ENCODE measurements around the gene ETFBKMT.

The ETFBKMT gene

DNA sequence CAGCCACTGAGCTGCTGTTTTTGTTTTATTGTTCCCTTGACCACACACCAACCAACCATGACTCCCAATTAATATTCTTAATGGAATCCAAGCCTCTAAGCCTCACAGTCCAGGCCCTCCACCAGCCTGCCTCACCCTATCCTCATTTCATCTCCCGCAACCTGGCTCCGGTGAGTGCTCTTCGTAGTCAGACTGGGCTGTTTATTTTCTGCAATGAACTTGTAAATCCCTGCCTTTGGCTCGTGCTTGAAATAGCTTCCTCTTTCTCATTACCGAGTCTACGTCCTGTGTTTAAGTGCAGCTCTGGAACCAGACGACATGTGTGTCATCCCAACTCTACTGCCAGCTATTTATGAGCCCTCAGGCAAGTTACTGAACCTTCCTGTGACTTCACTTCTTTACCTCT is 12.4 kb upstream of the ETFBKMT start:
- TF ChIP-seq PPARA (CRISPR knock-in tag; IDR thresholded peaks at IDR 0.05; ENCODE audit: borderline replicate concordance), result no peak
- no peak for TF ChIP-seq RARB (CRISPR knock-in tag; IDR thresholded peaks at IDR 0.05)
- no peak for TF ChIP-seq BACH2 (CRISPR knock-in tag; IDR thresholded peaks at IDR 0.05; ENCODE audit: borderline replicate concordance)
- no peak for TF ChIP-seq SNAI2 (CRISPR knock-in tag; IDR thresholded peaks at IDR 0.05)
- TF ChIP-seq, protein P1, sequence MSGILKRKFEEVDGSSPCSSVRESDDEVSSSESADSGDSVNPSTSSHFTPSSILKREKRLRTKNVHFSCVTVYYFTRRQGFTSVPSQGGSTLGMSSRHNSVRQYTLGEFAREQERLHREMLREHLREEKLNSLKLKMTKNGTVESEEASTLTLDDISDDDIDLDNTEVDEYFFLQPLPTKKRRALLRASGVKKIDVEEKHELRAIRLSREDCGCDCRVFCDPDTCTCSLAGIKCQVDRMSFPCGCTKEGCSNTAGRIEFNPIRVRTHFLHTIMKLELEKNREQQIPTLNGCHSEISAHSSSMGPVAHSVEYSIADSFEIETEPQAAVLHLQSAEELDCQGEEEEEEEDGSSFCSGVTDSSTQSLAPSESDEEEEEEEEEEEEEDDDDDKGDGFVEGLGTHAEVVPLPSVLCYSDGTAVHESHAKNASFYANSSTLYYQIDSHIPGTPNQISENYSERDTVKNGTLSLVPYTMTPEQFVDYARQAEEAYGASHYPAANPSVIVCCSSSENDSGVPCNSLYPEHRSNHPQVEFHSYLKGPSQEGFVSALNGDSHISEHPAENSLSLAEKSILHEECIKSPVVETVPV (CRISPR knock-in tag; IDR thresholded peaks at IDR 0.05), result no peak
- no peak for TF ChIP-seq OSR1 (CRISPR knock-in tag; IDR thresholded peaks at IDR 0.05)
- TF ChIP-seq, protein P2, sequence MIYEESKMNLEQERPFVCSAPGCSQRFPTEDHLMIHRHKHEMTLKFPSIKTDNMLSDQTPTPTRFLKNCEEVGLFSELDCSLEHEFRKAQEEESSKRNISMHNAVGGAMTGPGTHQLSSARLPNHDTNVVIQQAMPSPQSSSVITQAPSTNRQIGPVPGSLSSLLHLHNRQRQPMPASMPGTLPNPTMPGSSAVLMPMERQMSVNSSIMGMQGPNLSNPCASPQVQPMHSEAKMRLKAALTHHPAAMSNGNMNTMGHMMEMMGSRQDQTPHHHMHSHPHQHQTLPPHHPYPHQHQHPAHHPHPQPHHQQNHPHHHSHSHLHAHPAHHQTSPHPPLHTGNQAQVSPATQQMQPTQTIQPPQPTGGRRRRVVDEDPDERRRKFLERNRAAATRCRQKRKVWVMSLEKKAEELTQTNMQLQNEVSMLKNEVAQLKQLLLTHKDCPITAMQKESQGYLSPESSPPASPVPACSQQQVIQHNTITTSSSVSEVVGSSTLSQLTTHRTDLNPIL (CRISPR knock-in tag; IDR thresholded peaks at IDR 0.05; ENCODE audit: low read depth), result no peak
- ATAC-seq, result no peak

DNA sequence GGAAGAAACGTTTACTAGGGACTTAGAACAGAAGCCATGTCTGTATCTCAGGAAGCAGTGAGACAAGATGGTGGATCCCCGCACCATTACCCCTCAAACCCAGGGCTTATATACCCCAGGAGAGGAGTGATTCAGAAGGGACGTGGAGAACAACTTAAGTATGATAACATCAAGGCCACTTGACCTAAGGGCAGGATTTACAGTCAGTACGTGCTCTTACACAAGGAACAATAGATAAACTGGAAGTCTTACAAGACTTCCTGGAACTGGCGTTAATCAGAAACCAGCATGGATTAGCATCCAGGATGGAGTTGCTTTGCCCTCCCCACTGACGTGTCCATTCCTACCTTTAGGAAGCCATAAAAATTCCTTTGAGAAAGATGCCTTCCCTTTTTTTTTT is 8.6 kb upstream of the ETFBKMT start:
- peak; percentile 23 for ATAC-seq
- TF ChIP-seq SNAI2 (CRISPR knock-in tag; IDR thresholded peaks at IDR 0.05), result no peak
- TF ChIP-seq ZFP30 (CRISPR knock-in tag; IDR thresholded peaks at IDR 0.05), result no peak
- TF ChIP-seq CSDC2 (CRISPR knock-in tag; IDR thresholded peaks at IDR 0.05), result no peak
- TF ChIP-seq ZNF8 (CRISPR knock-in tag; IDR thresholded peaks at IDR 0.05), result no peak
- TF ChIP-seq ARNTL (CRISPR knock-in tag; IDR thresholded peaks at IDR 0.05; ENCODE audit: borderline replicate concordance, low read depth), result no peak

DNA sequence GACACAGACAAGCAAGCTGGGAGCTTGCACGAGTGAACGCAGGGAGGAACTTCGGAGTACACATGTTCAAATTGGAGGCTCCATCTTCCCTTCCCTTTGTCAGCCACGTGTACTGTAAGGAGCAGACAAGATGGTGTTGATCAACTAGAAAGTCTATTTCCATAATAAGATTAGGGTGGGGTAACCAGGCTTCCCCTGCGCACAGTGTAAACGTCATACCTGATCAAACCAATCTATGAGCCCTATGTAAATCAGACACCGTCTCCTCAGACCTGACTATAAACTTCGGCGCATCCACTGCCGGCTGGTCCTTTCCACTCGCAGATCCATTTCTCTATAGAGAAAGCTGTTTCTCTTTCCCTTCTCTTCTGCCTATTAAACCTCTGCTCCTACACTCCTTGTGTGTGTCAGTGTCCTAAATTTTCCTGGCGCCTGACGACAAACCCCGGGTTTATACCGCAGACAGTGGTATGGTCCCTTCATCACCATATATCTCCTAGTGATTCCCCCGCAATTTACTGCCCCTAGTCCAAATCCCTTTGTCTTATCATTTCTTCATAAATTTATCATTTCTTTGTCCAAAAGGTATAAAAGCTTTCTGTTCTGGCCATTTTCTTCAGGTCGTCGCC is 7.5 kb upstream of the ETFBKMT start:
- TF ChIP-seq BACH2 (CRISPR knock-in tag; IDR thresholded peaks at IDR 0.05; ENCODE audit: borderline replicate concordance) (no peak; the same call in 1 of the 2 replicates), ZNF8 (CRISPR knock-in tag; IDR thresholded peaks at IDR 0.05) (no peak), TOX (CRISPR knock-in tag; IDR thresholded peaks at IDR 0.05; ENCODE audit: borderline replicate concordance) (no peak)
- ATAC-seq, result peak; percentile 91

DNA sequence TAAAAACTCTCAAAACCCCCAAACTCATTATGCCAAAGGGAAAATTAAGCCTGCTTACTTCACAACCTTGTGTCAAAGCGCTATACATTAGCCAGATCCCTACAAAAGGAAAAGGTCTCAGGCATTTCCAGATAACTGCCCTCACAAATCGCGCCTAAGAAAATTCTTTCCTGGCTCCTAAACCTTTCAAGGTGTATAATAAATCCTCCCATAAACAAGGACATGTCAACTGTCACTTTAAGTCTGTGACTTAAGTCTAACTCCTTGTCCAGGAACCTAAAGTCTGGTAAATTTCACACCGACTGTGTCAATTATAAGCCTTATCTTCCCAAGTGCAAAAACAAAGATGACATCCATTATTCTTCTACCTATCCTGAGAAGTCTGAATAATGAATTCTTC is 4.3 kb upstream of the ETFBKMT start:
- no peak for ATAC-seq
- TF ChIP-seq ESRRG (CRISPR knock-in tag; IDR thresholded peaks at IDR 0.05) (no peak), SNAI2 (CRISPR knock-in tag; IDR thresholded peaks at IDR 0.05) (no peak), OSR1 (CRISPR knock-in tag; IDR thresholded peaks at IDR 0.05) (no peak), GLIS3 (CRISPR knock-in tag; IDR thresholded peaks at IDR 0.05) (no peak)
- TF ChIP-seq, protein P3, sequence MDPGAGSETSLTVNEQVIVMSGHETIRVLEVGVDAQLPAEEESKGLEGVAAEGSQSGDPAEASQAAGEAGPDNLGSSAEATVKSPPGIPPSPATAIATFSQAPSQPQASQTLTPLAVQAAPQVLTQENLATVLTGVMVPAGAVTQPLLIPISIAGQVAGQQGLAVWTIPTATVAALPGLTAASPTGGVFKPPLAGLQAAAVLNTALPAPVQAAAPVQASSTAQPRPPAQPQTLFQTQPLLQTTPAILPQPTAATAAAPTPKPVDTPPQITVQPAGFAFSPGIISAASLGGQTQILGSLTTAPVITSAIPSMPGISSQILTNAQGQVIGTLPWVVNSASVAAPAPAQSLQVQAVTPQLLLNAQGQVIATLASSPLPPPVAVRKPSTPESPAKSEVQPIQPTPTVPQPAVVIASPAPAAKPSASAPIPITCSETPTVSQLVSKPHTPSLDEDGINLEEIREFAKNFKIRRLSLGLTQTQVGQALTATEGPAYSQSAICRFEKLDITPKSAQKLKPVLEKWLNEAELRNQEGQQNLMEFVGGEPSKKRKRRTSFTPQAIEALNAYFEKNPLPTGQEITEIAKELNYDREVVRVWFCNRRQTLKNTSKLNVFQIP (CRISPR knock-in tag; IDR thresholded peaks at IDR 0.05; ENCODE audit: borderline replicate concordance, low read depth), result no peak

DNA sequence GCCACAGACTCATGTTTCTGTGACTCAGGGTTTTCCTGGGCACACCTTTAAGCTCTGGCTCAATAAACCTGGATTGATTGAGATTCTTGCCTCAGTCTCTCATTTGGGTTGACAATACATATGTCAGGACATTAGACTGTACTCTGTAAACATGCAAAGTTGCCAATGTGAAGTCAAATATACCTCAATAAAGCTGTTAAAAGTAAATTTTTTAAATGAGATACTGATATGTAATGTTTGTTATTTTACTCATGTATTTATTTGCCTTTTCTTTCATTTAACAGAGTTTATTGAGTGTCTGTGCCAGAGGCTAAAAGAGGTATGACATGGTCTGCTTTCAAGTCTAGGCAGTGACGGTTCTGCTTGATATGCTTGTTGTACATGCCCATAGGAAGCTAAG is 3.7 kb upstream of the ETFBKMT start:
- TF ChIP-seq CSDC2 (CRISPR knock-in tag; IDR thresholded peaks at IDR 0.05) (no peak), RARB (CRISPR knock-in tag; IDR thresholded peaks at IDR 0.05) (no peak), ZNF70 (CRISPR knock-in tag; IDR thresholded peaks at IDR 0.05) (no peak), TOX (CRISPR knock-in tag; IDR thresholded peaks at IDR 0.05; ENCODE audit: borderline replicate concordance) (no peak), ZFP3 (CRISPR knock-in tag; IDR thresholded peaks at IDR 0.05) (no peak), OSR1 (CRISPR knock-in tag; IDR thresholded peaks at IDR 0.05) (no peak), PPARA (CRISPR knock-in tag; IDR thresholded peaks at IDR 0.05; ENCODE audit: borderline replicate concordance) (no peak), ZC3H10 (CRISPR knock-in tag; IDR thresholded peaks at IDR 0.05) (no peak)
- TF ChIP-seq, protein P2 (CRISPR knock-in tag; IDR thresholded peaks at IDR 0.05; ENCODE audit: low read depth), result no peak
- TF ChIP-seq, protein P4, sequence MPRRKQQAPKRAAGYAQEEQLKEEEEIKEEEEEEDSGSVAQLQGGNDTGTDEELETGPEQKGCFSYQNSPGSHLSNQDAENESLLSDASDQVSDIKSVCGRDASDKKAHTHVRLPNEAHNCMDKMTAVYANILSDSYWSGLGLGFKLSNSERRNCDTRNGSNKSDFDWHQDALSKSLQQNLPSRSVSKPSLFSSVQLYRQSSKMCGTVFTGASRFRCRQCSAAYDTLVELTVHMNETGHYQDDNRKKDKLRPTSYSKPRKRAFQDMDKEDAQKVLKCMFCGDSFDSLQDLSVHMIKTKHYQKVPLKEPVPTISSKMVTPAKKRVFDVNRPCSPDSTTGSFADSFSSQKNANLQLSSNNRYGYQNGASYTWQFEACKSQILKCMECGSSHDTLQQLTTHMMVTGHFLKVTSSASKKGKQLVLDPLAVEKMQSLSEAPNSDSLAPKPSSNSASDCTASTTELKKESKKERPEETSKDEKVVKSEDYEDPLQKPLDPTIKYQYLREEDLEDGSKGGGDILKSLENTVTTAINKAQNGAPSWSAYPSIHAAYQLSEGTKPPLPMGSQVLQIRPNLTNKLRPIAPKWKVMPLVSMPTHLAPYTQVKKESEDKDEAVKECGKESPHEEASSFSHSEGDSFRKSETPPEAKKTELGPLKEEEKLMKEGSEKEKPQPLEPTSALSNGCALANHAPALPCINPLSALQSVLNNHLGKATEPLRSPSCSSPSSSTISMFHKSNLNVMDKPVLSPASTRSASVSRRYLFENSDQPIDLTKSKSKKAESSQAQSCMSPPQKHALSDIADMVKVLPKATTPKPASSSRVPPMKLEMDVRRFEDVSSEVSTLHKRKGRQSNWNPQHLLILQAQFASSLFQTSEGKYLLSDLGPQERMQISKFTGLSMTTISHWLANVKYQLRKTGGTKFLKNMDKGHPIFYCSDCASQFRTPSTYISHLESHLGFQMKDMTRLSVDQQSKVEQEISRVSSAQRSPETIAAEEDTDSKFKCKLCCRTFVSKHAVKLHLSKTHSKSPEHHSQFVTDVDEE (CRISPR knock-in tag; IDR thresholded peaks at IDR 0.05), result no peak
- TF ChIP-seq, protein P5, sequence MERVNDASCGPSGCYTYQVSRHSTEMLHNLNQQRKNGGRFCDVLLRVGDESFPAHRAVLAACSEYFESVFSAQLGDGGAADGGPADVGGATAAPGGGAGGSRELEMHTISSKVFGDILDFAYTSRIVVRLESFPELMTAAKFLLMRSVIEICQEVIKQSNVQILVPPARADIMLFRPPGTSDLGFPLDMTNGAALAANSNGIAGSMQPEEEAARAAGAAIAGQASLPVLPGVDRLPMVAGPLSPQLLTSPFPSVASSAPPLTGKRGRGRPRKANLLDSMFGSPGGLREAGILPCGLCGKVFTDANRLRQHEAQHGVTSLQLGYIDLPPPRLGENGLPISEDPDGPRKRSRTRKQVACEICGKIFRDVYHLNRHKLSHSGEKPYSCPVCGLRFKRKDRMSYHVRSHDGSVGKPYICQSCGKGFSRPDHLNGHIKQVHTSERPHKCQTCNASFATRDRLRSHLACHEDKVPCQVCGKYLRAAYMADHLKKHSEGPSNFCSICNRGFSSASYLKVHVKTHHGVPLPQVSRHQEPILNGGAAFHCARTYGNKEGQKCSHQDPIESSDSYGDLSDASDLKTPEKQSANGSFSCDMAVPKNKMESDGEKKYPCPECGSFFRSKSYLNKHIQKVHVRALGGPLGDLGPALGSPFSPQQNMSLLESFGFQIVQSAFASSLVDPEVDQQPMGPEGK (CRISPR knock-in tag; IDR thresholded peaks at IDR 0.05; ENCODE audit: borderline replicate concordance), result no peak
- no peak for ATAC-seq
